WTC11 (cell line): ENCODE measurements around the gene ADD2.

Source experiments
- ATF2 ChIP-seq: sonication (generic); formaldehyde crosslinking; IDR thresholded peaks from 2 replicates; pipeline ENCODE4 v1.8.1; 2022; ENCODE audit warnings: low read depth, missing genetic modification reagents, borderline replicate concordance
- CTCF ChIP-seq: fragments of 200-600 bp; IDR thresholded peaks from 2 replicates; pipeline ENCODE4 v1.8.0; 2022; ENCODE audit warnings: antibody characterized with exemption
- FOXJ3 ChIP-seq: sonication (generic); formaldehyde crosslinking; IDR thresholded peaks from 2 replicates; pipeline ENCODE4 v1.9.0; 2021; ENCODE audit warnings: missing genetic modification reagents, mild to moderate bottlenecking, borderline replicate concordance
- KAT7 ChIP-seq: sonication (generic); formaldehyde crosslinking; IDR thresholded peaks from 2 replicates; pipeline ENCODE4 v1.8.1; 2023; ENCODE audit warnings: missing genetic modification reagents, mild to moderate bottlenecking, borderline replicate concordance
- NFYB ChIP-seq: sonication (generic); formaldehyde crosslinking; conservative IDR thresholded peaks from 2 replicates; pipeline ENCODE4 v1.8.0; 2022; ENCODE audit warnings: low read depth, missing genetic modification reagents
- USF2 ChIP-seq: sonication (generic); formaldehyde crosslinking; IDR thresholded peaks from 2 replicates; pipeline ENCODE4 v1.8.1; 2023; ENCODE audit warnings: mild to moderate bottlenecking, missing genetic modification reagents, moderate library complexity
- ZNF263 ChIP-seq: sonication (generic); formaldehyde crosslinking; IDR thresholded peaks from 2 replicates; pipeline ENCODE4 v1.8.1; 2022; ENCODE audit warnings: low read depth, mild to moderate bottlenecking, moderate library complexity, missing genetic modification reagents
- ZNF425 ChIP-seq: fragments of 250-450 bp; sonication (Bioruptor Pico); conservative IDR thresholded peaks from 2 replicates; pipeline ENCODE4 v1.9.0; 2021; ENCODE audit warnings: mild to moderate bottlenecking
- ZSCAN18 ChIP-seq: fragments of 250-450 bp; sonication (Bioruptor Pico); IDR thresholded peaks from 2 replicates; pipeline ENCODE4 v2.1.2; 2022; ENCODE audit warnings: mild to moderate bottlenecking, moderate library complexity
- TF ChIP-seq, protein P1 (sequence below): sonication (generic); formaldehyde crosslinking; IDR thresholded peaks from 2 replicates; pipeline ENCODE4 v1.8.0; 2022; ENCODE audit warnings: mild to moderate bottlenecking, missing genetic modification reagents
- TF ChIP-seq, protein P2 (sequence below): sonication (generic); formaldehyde crosslinking; IDR thresholded peaks from 2 replicates; pipeline ENCODE4 v1.8.0; 2022; ENCODE audit warnings: mild to moderate bottlenecking, missing genetic modification reagents
- TF ChIP-seq, protein P3 (sequence below): sonication (generic); formaldehyde crosslinking; conservative IDR thresholded peaks from 2 replicates; pipeline ENCODE4 v1.8.1; 2022; ENCODE audit warnings: mild to moderate bottlenecking, missing genetic modification reagents

DNA sequence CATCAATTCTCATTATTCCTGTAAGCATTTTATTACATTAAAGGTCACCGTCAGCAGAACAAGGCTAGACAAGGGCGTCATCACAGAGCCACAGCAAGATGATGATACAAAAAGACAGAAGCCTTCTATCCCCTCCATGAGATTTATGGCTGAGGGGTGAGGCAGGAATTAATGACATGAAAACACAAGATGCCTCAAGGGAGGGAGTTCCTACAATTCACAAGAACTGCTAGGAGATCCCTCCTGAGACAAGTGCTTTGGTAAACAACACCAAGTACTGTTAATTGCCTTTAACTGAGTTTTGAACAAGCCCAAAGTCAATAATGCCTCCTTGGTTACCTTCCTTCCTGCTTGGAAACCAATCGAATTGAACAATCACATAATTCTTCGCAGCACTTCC, 14.1 kb downstream of the ADD2 start:
- TF ChIP-seq, protein P1, sequence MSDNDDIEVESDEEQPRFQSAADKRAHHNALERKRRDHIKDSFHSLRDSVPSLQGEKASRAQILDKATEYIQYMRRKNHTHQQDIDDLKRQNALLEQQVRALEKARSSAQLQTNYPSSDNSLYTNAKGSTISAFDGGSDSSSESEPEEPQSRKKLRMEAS: no peak
- TF ChIP-seq FOXJ3 (CRISPR knock-in tag) (no peak), CTCF (no peak), KAT7 (CRISPR knock-in tag) (no peak), ZNF263 (CRISPR knock-in tag) (no peak), ZNF425 (CRISPR knock-in tag) (no peak), NFYB (CRISPR knock-in tag) (no peak), ATF2 (no peak), ZSCAN18 (CRISPR knock-in tag) (no peak), USF2 (CRISPR knock-in tag) (no peak)
- TF ChIP-seq, protein P2, sequence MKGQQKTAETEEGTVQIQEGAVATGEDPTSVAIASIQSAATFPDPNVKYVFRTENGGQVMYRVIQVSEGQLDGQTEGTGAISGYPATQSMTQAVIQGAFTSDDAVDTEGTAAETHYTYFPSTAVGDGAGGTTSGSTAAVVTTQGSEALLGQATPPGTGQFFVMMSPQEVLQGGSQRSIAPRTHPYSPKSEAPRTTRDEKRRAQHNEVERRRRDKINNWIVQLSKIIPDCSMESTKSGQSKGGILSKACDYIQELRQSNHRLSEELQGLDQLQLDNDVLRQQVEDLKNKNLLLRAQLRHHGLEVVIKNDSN (CRISPR knock-in tag): no peak
- TF ChIP-seq, protein P3, sequence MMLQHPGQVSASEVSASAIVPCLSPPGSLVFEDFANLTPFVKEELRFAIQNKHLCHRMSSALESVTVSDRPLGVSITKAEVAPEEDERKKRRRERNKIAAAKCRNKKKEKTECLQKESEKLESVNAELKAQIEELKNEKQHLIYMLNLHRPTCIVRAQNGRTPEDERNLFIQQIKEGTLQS: no peak
